ENCODE data around the gene NFATC3. TPM values are rescaled to one million over a fixed set of nuclear protein-coding genes. Genes with fewer than 3 reads are reported as not detected.

NFATC3 gene
- total RNA-seq, 1 experiment from 2014 or later: 12.1 TPM

- TF ChIP-seq EZH2 (IDR thresholded peaks at IDR 0.05; ENCODE audit: low read length, unreplicated experiment): no peak
- no peak overlapping the region for H3K9ac ChIP-seq (ENCODE audit: low read length)
- DNase-seq: no peak
- no peak overlapping the region for H3K4me2 ChIP-seq (ENCODE audit: low read length)
- H3K9me2 ChIP-seq (replicated peaks; ENCODE audit: low read length): no peaks in the 10 kb centered on the region
- H4K20me1 ChIP-seq (ENCODE audit: low read length): no peaks in the 10 kb centered on the region
- no peaks in the 10 kb centered on the region for H3K79me2 ChIP-seq (ENCODE audit: low read length)
- H3K27me3 ChIP-seq (ENCODE audit: low read length): no peaks in the 10 kb centered on the region
- ChIA-PET CTCF (no interaction called here), POLR2A (ENCODE audit: unreplicated experiment) (interaction anchor here (0.7 kb wide), 1 partner anchor 594 kb away, joined by 6 read pairs; no protein-coding TSS in a partner anchor)
- BruUV-seq (replicated peaks): no TSS peak
- H3K36me3 ChIP-seq (ENCODE audit: low read depth, low read length): peaks cover 3% of the 10 kb centered on the region; the same call in 1 of the 2 replicates
- H3K4me1 ChIP-seq (ENCODE audit: insufficient read depth, low read length): peaks cover 8% of the 10 kb centered on the region
- no peak overlapping the region for H3K4me3 ChIP-seq (ENCODE audit: low read length)
- H3K9me3 ChIP-seq (ENCODE audit: low read length): no peaks in the 10 kb centered on the region
- H2AFZ ChIP-seq (ENCODE audit: low read length): no peak overlapping the region
- no peak overlapping the region for H3K27ac ChIP-seq (ENCODE audit: low read length)
- ATAC-seq: no peak
- H3F3A ChIP-seq (ENCODE audit: low read length, unreplicated experiment): no peaks in the 10 kb centered on the region
- intact Hi-C loops (cut with micrococcal nuclease): no loop called here
These were observed 10.2 kb upstream of the NFATC3 start for GRCh38 chr16:68074850-68075555.

GRCh38 chr16:68075980-68076379 is 9.2 kb upstream of the NFATC3 start:
- H3K4me3 ChIP-seq (ENCODE audit: low read length): no peak overlapping the region
- no peak for DNase-seq
- no peak overlapping the region for H3K27ac ChIP-seq (ENCODE audit: low read length)
- no peaks in the 10 kb centered on the region for H3K9me3 ChIP-seq (ENCODE audit: low read length)
- H3K36me3 ChIP-seq (ENCODE audit: low read depth, low read length): peaks cover 3% of the 10 kb centered on the region; the same call in 1 of the 2 replicates
- H3K27me3 ChIP-seq (ENCODE audit: low read length): no peaks in the 10 kb centered on the region
- no peak overlapping the region for H2AFZ ChIP-seq (ENCODE audit: low read length)
- no peak overlapping the region for H3K4me2 ChIP-seq (ENCODE audit: low read length)
- POLR2A ChIA-PET (ENCODE audit: unreplicated experiment): interaction anchor here (0.5 kb wide), 1 partner anchor 10 kb away, joined by 5 read pairs; no protein-coding TSS in a partner anchor
- no peaks in the 10 kb centered on the region for H4K20me1 ChIP-seq (ENCODE audit: low read length)
- H3K9ac ChIP-seq (ENCODE audit: low read length): no peak overlapping the region
- CTCF ChIA-PET: no interaction called here
- intact Hi-C loops (cut with micrococcal nuclease): no loop called here
- no peaks in the 10 kb centered on the region for H3F3A ChIP-seq (ENCODE audit: low read length, unreplicated experiment)
- ATAC-seq: no peak
- H3K4me1 ChIP-seq (ENCODE audit: insufficient read depth, low read length): peaks cover 8% of the 10 kb centered on the region
- H3K79me2 ChIP-seq (ENCODE audit: low read length): no peaks in the 10 kb centered on the region
- no peaks in the 10 kb centered on the region for H3K9me2 ChIP-seq (replicated peaks; ENCODE audit: low read length)
- TF ChIP-seq CTCF (conservative IDR thresholded peaks at IDR 0.05; ENCODE audit: low read depth, low read length): no peak
- no peak for TF ChIP-seq EZH2phosphoT487 (IDR thresholded peaks at IDR 0.05; ENCODE audit: borderline replicate concordance, low read length)
- no peak for TF ChIP-seq EZH2 (IDR thresholded peaks at IDR 0.05; ENCODE audit: low read length, unreplicated experiment)
- BruUV-seq (replicated peaks): no TSS peak

- no peaks in the 10 kb centered on the region for H3K9me2 ChIP-seq (replicated peaks; ENCODE audit: low read length)
- no peak for ATAC-seq
- CTCF ChIA-PET: no interaction called here
- no peak overlapping the region for H3K9ac ChIP-seq (ENCODE audit: low read length)
- H3K27me3 ChIP-seq (ENCODE audit: low read length): no peaks in the 10 kb centered on the region
- DNase-seq: no peak
- no peaks in the 10 kb centered on the region for H4K20me1 ChIP-seq (ENCODE audit: low read length)
- no TSS peak for BruUV-seq (replicated peaks)
- H3K4me2 ChIP-seq (ENCODE audit: low read length): no peak overlapping the region
- no peak overlapping the region for H3K27ac ChIP-seq (ENCODE audit: low read length)
- no peaks in the 10 kb centered on the region for H3K9me3 ChIP-seq (ENCODE audit: low read length)
- TF ChIP-seq EZH2phosphoT487 (IDR thresholded peaks at IDR 0.05; ENCODE audit: borderline replicate concordance, low read length): no peak
- no peak for TF ChIP-seq CTCF (conservative IDR thresholded peaks at IDR 0.05; ENCODE audit: low read depth, low read length)
- TF ChIP-seq EZH2 (IDR thresholded peaks at IDR 0.05; ENCODE audit: low read length, unreplicated experiment): no peak
- no peak overlapping the region for H2AFZ ChIP-seq (ENCODE audit: low read length)
- H3K79me2 ChIP-seq (ENCODE audit: low read length): no peaks in the 10 kb centered on the region
- peaks cover 8% of the 10 kb centered on the region for H3K4me1 ChIP-seq (ENCODE audit: insufficient read depth, low read length)
- H3K4me3 ChIP-seq (ENCODE audit: low read length): no peak overlapping the region
- intact Hi-C loops (cut with micrococcal nuclease): no loop called here
- H3F3A ChIP-seq (ENCODE audit: low read length, unreplicated experiment): no peaks in the 10 kb centered on the region
- no peaks in the 10 kb centered on the region; the same call in 1 of the 2 replicates for H3K36me3 ChIP-seq (ENCODE audit: low read depth, low read length)
- POLR2A ChIA-PET (ENCODE audit: unreplicated experiment): no interaction called here
These were observed 8.6 kb upstream of the NFATC3 start for GRCh38 chr16:68076560-68076959.

Data from PC-3 (cell line).